ENCODE measurements around the gene TACR2.
A peak's percentile ranks its signal among the peaks of the same experiment; 100 is the strongest.

The TACR2 gene

DNA sequence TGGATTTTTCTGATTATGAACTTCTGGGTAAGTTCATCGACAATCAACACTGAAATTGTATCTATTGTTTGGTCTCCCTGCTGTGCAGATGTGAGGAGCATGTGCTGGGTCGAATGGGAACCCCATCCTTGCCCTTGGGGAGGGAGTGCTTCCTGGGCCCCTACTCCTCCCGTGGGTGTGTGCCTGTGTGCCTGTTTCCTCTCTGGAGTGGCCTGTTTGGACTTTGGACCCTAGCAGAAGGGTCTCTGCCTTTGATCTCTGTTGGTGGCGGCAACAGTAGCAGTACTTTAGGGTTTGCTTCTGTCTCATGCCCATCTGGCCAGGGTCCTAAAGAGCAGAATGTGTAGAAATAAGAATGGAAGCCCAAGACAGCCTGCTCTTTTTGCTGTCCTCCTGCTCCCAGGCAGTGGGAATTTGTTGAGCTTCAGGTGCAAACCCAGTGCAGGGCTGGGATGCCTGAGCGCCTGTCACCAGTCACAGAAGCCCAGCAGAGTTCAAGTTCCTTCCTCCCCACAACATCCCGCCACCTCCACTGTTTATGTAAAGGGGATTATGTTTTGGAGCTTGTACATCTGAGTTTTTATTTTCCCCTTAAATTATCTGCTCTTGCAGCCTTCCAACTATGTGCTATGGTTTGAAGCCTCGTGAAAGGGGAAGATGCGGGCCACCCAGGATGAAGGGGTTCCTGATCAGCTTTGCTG lies 1.5 kb upstream of the TACR2 start:
- no peak for DNase-seq

DNA sequence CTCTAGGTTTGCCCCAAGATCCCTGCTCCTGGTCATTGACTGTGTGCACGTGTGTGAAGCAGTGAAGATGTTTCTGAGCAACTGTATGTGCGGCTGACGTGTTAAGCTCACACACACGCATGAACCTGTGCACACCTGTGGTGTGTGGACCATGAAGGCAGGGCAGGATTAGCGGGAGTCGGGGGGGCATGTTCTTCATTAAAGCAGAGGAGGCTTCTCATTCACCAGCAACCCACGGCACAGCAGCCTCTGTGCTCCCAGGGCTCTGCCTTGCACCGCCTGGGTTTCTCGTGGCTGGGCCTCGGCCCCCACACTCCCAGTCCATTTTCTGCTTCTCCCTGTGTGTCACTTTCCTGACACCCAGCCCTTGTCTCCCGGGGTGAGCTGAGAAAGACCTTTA lies 824 bp upstream of the TACR2 start:
- no peak for DNase-seq

DNA sequence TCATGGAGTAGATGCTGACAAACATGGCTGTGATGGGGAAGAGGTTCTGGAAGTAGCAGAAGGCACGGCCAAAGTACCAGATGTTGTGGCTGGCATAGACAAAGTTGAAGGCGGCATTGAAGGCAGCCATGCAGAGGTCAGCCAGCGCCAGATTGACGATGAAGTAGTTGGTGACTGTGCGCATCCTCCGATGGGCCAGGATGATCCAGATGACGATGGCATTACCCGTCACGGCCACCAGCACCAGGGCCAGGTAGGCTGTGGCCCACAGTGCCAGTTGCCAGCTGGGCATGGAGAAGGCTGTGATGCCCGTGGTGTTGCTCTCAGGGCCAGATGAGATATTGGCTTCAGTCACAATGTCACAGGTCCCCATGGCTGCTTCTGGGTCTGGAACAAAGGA lies 767 bp downstream of the TACR2 start:
- DNase-seq: no peak

DNA sequence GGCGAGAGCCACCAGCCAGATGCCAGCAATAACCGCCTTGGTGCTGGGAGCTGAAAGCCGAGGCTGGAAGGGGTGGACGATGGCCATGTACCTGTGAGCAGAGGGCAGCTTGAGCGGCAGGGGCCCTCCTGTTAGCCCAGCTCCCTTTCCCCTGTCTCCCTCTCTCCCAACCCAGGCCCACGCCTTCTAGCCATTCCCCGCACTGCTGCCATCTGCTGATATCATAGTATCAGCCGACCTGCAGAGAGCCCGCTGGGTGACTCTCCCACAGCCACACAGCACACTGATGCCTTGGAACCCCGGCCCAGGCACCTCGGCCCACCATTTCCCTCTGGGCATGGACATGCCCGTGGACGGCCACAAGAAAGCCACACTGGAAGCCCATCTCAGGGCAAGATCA lies 1.7 kb downstream of the TACR2 start:
- no peak for DNase-seq

DNA sequence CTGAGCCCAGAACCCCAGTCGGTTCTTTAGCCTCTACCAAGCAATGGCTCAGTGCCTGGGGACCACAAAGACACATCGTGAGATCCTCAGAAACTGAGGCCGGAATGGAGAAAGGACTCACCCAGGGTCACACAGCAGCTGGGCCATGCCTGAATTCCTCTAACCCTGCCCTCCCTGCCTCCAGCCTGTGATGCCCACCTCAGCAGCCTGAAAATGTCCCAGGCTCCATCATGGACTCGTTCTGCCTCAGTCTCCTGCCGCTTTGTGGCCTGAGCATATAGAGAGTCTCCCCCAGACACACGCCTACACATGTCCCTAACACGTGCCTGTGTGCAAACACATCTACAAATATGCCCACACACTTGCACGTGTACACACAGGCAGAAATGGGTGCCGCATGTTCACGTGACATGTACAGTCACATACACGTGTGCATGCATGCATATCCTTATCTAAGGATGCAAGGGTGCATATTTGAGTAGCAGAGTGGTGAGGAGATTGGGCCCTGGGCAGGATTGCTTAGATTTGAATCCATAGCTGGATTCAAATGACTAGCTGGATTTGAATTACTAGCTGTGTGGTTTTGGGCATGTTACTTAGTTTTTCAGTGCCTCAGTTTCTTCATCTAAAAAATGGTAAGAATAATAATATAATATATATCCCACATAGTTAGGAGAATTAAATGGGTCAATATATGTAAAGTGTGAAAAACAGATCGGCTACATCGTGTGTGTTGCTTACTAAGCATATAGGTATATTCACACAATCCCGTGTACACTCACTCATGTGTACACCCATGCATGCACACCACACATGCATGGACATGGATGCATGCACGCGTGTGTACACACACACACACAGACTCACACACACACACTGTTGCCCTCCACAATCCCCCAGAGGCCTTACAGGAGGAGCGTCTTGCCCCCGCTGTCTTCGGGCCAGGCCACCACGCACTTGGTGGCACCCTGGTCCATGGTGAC lies 2.4 kb downstream of the TACR2 start:
- DNase-seq: no peak

DNA sequence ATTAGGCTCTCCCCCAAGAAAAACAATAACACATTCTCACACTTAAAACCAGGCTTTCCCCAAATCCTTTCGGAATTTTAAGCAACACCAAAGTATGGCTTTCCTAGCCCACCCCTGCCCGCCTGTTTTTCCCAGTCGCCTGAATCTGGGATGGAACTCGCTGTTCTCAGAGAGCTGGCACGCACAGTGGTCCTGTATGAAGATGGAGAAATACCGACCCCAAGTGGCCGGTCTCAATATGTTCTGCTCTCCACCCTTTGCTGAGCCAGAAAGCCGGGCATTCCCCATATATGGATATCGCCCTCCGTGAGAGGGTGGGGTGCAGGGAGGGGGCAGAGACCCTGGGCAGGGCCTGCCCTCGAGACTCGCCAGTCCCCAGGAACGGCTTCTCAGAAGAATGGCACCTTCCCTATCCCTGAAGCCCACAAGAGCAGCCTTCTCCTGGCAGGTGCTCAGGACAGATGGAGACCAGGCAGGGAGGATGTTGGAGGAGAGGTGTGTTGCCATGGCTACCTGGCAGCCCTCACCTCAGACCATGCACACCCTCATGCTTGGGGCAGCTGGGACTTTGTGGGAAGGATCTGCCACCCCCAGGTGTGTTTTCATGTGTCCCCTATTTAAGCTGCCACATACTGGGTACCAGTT lies 3.4 kb downstream of the TACR2 start:
- DNase-seq: no peak

DNA sequence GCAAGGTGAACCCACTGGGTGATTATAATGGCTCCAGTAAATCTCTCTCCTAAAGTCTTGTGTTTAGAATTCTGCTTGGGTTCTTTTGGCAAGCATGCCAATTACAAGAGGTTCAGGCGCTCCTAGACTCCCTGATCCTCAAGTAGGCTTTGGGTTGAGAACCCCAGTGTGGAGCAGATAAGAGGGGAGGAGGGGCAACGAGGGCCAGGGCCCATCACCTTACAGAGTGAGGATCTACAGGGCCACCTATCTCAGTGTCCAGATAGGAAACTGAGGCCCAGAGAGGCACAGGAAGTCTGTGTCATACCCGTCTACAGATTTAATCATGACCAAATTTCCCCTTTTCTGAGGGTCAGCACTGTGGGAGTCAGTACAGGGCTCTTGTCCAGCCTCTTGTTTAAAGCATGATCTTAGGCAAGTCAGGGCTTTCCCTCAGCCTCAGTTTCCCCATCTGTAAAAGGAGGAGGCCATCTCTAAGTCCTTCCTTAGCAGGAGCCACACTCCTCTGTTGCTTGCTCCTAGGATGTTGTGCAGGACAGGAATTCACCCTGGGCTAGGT lies 4.4 kb downstream of the TACR2 start:
- DNase-seq: no peak

DNA sequence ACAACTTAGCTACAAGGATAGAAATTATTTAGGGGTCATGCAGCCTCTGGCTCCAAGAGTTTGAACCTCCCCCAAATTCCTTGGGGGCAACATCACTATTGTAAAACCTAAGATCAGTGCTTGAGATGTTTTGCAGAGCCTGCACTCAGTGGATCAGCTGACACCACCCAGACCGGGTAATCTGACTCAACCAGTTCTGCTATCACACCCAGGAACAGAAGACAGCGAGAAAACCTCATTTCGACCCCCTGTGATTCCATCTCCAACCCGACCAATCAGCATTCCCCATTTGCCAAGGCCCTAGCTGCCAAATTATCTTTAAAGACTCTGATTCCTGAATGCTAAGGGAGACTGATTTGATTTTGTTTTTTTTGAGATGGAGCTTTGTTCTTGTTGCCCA lies 5.2 kb downstream of the TACR2 start:
- DNase-seq: no peak

DNA sequence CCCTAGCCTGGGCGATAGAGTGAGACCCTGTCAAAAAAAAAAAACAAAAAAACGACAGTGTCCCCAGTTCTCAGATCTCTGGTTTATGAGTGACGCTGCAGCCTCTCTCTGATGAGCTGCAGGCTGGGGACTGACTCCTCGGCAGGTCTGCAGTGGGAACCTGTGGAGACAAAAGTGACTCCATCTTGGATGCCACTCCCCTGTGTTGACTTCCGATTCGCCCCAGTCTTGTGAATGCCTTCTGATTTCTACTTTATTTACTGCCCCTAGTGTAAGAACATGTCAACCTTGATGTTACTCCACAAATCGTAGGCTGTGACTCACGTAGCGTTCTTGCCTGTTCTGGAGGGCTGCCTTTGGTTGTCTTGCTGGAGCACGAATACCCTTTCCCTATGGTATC lies 6.2 kb downstream of the TACR2 start:
- DNase-seq: no peak

DNA sequence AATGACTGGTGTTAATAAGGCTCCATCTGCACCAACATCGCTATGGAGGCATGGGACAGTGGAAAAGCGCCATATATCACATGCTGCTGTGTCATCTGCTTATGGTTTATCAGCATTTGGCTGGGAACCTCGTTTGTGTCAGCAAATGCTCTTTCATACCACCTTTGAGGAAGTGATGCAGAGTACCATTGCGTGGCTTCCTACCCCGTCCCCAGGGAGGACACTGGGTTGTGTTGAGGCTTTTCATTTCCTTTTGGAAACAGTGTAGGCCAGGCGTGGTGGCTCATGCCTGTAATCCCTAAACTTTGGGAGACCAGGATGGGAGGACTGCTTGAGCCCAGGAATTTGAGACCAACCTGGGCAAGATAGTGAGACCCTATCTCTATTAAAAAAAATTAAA lies 6.8 kb downstream of the TACR2 start:
- no peak for DNase-seq

DNA sequence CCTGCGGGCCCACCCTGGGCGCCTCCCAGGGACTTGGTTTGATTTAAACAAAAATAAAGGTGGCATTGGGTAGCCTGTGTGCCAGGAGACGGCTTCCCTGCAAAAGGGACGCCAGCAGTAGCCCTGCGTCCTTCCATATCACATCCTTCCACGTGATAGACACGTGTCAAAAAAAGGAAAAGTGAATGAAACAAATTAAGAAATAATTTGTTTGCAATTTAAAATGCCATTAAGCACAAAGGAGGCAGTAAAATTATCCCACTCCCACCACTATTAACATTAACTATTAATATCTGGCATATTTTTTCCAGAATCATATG lies 7.6 kb downstream of the TACR2 start:
- no peak for DNase-seq

DNA sequence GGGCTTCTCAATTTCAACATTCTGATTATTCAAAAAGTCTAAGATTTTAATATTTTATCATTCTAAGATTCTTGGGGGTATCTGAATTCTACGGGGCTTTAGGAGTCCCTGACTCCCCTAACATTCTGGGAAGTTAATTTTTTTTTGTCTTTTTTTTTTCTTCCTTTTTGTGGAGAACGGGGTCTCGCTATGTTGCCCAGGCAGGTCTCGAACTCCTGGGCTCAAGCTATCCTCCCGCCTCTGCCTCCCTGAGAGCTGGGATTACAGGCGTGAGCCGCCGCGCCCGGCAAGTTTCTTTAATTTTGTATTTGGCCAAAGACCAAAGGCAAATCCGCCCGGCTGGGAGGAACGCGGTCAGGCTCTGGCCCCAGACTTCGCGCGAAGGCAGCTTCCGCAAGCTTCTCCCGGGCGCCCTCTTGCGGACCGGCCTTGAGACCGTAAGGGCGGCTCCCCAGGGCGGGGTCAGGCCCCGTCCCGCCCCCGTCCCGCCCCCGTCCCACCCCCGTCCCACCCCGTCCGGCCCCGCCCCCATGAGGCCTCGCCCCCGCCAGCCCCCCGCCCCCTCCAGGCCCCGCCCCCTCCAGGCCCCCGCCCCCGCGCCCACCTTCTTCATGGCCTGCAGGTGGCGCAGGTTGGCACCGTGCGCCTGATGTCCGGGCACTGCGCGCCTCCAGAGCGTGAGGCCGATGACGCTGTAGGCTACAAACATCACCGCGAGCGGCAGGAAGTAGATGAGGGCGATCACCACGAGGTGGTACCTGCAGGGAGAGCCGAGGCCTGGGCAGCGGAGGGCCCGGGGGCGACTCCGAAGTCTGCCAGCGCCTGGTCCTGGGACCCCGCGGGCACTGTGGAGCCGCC lies 8.2 kb downstream of the TACR2 start:
- peak; percentile 87 for DNase-seq

DNA sequence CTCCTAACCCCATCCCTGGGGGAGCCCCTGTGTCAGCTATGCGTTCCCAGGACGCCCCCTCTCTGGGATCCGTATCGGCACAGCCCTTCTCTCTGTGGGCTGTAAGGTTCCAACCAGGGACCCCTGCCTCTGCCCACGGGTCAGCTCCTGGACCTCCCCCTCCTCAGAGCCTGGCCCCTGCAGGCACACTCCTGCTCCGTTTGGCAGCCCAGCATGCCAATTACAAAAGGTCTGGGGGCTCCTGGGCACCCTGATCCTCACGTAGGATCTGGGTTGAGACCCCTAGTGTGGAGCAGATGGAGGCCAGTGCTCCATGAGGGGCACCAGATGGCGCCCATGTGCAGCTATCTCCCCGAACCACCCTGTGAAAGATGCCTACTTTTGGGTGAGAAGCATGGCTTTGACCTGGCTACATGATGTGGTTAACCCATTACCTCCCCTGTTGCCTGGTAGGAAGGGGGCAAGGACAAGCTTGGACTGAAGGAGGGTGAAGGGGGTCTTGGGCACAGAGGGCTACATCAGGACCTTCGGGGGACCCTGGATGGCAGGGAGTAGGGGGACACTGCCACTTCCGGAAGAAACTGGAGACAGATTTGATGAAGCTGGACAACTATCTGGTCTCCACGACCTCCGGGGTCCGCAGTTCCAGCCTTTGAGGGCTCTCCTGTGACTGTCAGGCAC lies 9.0 kb downstream of the TACR2 start:
- no peak for DNase-seq

DNA sequence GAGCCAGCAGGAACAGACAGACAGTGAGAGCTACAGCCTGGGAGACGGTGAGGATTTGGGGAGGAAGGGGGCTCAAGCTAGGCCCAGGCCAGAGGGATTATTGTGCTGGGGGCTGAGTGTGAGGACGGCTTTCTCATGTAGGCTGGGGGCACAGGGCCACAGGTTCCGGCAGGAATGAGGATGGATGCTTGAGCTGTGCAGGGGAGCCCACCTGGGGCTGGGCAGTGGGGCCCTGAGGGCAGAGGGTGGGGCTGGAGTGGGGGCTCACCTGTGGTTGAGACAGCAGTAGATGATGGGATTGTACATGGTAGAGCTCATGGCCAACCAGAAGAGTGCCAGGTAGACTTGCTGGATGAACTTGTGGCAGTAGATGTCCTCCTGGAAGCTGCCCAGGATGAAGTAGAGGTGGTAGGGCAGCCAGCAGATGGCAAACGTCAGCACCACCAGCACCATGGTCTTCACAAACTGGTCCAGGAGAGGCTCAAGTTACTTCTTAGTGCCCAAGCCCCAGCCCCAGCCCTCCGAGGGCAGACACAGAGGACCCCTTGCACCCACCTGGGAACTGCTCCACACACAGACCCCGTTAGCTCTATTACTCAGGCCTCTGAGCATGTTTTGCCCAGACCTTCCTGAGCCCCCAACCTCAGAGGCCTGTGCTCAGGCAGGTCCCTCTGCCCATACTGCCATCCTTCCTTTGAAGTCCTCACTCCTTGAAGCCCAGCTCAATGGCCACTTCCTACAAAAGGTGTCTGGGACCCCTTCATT lies 9.7 kb downstream of the TACR2 start:
- no peak for DNase-seq

DNA sequence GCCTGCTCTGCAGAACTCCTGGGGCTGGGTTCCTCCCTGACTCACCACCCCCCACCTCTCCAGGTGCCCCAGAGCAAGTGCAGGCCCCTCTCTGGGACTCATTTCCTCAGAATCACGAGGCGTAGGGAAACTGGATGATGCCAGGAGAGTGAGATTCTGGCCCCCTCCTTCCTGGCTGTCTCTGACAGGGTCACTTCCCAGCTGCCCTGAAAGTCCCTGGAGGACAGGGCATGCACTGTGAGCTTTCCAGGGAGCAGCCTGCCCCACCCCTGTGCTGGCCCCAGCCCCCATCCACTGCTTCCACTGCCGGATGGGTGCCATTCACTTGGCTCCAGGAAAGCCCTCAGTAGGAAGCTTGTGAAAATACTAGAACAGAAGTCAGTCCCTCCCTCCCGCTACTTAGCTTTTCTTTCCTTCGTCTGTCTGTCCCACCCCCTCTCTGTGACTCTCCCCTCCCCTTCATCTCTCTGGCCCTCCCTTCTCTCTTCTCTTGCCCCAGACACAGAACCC lies 10.4 kb downstream of the TACR2 start:
- DNase-seq: no peak

DNA sequence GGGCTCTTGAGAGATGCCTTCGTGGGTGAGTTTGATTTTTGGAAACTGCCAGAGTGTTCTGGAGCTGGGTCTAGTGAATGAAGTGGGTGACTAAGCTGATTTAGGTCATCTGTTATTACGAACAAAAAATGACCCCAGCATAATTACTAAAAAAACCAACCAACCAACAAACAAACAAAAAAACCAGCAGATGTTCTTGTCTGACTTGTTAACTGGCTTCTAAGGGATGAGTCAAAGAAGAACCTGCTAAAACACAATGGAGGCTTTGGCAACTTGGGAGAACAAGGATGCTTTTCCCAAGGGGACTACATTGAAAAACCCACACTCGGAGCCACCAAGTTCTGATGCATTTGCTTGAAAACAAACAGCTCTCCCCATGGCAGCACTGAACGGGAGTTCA lies 11.5 kb downstream of the TACR2 start:
- no peak for DNase-seq

DNA sequence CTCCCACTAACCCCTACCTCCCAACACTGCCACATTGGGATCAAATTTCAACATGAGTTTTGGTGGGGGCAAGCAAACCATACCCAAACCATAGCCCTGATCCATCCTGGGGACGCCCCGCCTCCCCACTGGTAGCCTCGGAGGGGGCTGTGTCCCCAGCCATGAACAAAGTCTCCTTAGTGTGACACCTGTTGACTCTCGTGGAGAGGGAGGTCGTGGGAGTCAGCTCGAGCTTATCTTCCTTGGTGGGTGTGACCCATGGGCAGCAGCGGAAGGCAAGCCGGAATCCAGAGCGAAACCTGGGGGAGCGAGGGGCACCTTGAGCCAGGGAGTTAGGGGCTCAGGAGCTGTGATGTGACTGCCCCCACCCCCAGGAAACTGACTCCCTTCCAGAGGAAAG lies 11.9 kb downstream of the TACR2 start:
- DNase-seq: no peak

DNA sequence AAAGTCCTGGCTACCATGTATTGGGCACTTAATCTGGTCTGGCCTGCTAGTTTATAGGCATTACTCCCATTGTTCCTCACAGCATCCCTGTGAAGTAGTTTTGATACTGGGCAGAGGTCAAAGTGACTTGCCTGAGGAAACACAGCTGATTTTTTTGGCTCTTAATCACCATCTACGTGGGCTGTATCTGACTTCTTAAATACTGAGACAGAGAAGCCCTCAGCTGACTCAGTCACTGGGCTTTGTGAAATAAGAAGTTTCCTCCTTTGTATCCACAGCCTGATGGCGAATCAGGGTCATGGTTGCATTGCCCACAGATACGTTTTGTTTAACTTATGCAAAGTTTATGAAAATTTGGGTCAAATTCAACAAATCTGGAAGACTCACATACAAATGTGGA lies 13.2 kb downstream of the TACR2 start:
- no peak for DNase-seq

DNA sequence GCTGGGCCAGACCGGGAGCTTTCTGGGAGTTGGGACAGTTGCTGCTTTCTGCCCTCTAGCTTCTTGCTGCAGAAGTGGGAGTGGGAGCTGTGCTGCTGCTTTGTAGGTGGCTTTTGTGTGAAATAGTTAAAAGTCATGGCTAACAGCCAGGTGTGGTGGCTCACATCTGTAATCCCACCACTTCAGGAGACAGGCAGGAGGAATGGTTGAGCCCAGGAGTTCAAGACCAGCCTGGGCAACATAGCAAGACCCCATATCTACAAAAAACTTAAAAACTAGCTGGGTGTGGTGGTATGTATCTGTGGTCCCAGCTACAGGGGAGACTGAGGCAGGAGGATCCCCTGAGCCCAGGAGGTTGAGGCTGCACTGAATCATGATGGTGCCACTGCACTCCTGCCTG lies 13.7 kb downstream of the TACR2 start:
- DNase-seq: no peak

DNA sequence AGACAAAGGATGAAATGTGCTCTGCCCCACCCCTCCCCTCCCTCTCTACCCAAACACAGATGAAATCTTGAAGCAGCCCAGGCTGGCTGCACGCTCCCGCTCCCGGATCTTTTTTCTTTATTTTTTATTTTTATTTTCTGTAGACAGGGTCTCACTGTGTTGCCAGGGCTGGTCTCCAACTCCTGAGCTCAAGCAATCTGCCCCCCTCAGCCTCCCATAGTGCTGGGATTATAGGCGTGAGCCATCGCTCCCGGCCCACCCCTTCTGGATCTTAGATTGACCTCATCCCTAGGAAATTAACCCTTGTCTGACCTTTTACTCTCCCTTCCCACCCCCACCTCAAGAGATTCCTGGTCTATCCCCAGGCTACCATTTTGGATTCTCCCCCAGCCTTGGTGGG lies 14.3 kb downstream of the TACR2 start:
- DNase-seq: no peak

DNA sequence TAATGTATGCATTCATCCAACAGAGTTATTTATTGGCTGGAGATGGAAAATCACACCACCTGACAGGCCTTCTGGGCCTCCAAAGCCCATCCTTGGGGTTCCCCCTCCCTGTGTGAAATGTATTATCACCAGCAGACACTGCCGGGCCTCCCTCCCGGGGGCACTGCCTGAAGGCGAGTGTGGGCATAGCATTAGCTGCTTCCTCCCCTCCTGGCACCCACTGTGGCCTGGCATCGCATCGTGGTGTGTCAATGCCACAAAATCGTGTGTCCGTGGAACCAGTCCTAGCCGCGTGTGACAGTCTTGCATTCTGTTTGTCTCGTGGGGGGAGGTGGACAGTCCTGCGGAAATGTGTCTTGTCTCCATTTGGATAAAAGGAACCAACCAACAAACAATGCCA lies 15.3 kb downstream of the TACR2 start:
- no peak for DNase-seq

Data from stimulated activated CD4-positive, alpha-beta T cell treated with anti-CD3 and anti-CD28 coated beads, Interleukin-4, amount 100 ng/mL, for 1 hour (primary cell).